Measurements from ENCODE around the gene AGPAT3.

Gene AGPAT3

DNA sequence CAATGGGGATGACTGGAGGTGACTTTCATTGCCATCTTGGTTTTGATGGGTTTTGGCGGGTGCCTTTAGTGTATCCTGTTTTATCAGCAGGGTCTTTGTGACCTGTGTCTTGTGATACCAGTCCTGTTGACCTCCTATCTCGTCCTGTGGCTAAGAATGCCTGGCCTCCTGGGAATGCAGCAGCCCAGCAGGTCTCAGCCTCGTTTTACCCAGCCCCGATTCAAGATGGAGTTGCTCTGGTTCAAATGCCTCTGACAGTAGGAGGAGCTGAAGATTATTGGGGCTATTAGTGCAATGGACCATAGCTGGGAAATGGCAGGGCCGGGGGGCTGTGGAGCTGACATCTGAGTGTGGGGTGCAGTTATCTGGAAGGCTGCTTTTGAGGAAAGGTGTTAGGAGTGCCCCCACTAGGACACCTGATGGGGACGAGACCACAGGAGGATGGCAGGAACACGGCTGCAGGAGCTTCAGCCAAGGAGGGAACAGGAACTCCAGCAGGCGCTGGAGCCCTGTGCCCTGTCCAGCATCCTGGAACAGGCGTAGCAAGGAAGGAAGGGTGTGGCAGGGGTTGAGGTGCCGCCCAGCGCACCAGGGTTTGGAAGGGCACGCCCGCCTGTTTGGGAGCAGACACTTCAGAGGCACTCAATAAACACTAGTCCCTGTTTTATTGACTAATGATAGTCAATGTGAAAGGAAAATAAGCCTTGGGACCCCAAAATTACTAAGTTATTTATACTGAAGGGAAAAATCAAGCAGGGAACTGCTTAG lies 15.3 kb upstream of the AGPAT3 start:
- no peaks in the 10 kb centered on the region for H3K4me1 ChIP-seq (ENCODE audit: control insufficient read depth, insufficient read depth, low read length)
- no peaks in the 10 kb centered on the region for H3K9me3 ChIP-seq (ENCODE audit: control insufficient read depth, insufficient read depth, low read length)
- no CpG with 5 or more reads among the region's 13 CpGs for WGBS (ENCODE audit: insufficient coverage, insufficient read length)
- H3K27me3 ChIP-seq (ENCODE audit: control insufficient read depth, insufficient read depth, low read length), result no peaks in the 10 kb centered on the region
- H3K27ac ChIP-seq (ENCODE audit: low read length), result no peak overlapping the region
- no peak overlapping the region for H3K4me3 ChIP-seq (ENCODE audit: low read length)
- DNase-seq (ENCODE audit: low read depth, low spot score), result no peak
- H3K36me3 ChIP-seq (ENCODE audit: control insufficient read depth, insufficient read depth, low read length), result no peaks in the 10 kb centered on the region

DNA sequence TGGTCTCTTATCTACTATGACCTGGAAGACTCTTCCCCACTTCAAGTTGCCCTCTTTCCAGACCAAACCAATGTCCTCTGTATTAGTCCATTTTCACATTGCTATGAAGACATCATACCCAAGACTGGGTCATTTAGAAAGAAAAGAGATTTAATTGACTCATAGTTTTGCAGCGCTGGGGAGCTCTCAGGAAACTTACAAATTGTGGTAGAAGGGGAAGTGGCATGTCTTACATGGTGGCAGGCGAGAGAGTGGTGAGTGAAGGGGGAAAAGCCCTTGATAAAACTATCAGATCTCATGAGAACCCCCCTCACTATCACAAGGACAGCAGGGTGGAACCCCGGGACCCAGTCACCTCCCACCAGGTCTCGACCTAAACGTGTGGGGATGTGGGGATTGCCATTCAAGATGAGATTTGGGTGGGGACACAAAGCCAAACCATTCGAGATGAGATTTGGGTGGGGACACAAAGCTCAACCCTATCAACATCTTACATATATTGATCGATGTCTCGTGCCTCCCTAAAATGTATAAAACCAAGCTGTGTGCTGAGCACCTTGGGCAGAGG lies 14.2 kb upstream of the AGPAT3 start:
- Histone ChIP-seq H3K4me1 (ENCODE audit: control insufficient read depth, insufficient read depth, low read length) (no peaks in the 10 kb centered on the region), H3K4me3 (ENCODE audit: low read length) (no peak overlapping the region), H3K27ac (ENCODE audit: low read length) (no peak overlapping the region), H3K36me3 (ENCODE audit: control insufficient read depth, insufficient read depth, low read length) (no peaks in the 10 kb centered on the region), H3K27me3 (ENCODE audit: control insufficient read depth, insufficient read depth, low read length) (no peaks in the 10 kb centered on the region), H3K9me3 (ENCODE audit: control insufficient read depth, insufficient read depth, low read length) (no peaks in the 10 kb centered on the region)
- WGBS (ENCODE audit: insufficient coverage, insufficient read length), result no CpG with 5 or more reads among the region's 8 CpGs
- no peak for DNase-seq (ENCODE audit: low read depth, low spot score)

DNA sequence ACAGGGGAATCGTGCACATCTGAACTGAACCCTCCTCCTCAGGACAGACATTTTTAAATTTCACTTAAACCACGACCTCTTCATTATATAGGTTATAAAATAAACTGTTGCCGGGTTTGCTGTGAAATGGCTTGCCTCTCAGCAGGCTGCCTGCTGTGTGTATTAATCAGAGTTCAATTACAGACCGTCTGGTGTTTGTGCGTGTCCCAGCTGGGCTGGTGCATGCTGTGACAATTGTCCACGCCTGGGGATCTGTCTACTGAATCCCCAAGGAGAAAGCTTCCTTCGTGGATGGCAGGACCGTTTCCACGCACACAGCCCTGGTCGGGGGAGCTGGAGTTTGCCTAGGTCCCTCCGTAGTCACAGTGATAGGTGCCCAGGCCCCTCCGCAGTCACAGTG lies 13.4 kb upstream of the AGPAT3 start:
- no peaks in the 10 kb centered on the region for H3K27me3 ChIP-seq (ENCODE audit: control insufficient read depth, insufficient read depth, low read length)
- no peak overlapping the region for H3K4me3 ChIP-seq (ENCODE audit: low read length)
- DNase-seq (ENCODE audit: low read depth, low spot score), result no peak
- H3K9me3 ChIP-seq (ENCODE audit: control insufficient read depth, insufficient read depth, low read length), result no peaks in the 10 kb centered on the region
- no peaks in the 10 kb centered on the region for H3K36me3 ChIP-seq (ENCODE audit: control insufficient read depth, insufficient read depth, low read length)
- H3K4me1 ChIP-seq (ENCODE audit: control insufficient read depth, insufficient read depth, low read length), result no peaks in the 10 kb centered on the region
- WGBS (ENCODE audit: insufficient coverage, insufficient read length), result no CpG with 5 or more reads among the region's 12 CpGs
- no peak overlapping the region for H3K27ac ChIP-seq (ENCODE audit: low read length)

DNA sequence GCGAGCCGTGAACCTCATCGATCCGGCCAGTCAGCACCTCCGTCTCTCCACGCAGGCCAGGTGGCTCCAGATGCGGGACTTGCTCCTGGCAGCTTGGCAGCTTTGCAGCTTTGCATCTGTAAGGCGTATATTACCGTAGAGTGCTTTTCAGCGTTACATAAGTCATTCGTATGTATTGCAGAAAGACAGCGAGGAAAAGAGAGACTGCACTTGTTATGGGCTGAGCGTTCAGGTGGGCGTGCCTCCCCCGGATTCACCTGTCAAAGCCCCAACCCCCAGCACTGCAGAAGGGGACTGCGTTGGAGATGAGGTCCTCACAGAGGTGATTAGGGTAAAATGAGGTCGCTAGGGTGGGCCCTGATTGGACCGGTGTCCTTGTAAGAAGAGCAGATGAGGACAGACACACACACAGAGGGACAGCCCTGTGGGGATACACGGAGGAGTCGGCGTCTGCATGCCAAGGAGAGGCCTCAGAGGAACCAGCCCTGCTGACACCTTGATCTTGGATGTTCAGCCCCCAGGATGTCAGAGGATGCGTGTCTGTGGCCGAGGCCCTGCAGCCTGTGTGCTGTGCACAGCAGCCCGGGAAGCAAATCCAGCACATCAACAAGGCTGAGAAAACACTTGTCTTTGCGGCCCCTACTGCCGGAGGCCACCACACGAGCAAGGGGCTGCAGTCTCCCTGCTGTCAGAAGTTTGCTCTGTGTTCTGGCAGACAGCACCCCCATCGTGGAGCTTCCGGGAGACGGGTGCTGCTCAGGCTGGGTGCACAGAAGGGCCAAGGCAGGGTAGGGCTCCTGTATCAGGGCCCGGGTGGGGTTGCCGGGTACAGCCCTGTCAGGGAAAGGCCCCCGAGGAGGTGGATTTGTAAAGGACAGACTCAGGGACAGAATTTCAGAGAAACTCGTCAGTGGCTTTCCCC lies 10.9 kb upstream of the AGPAT3 start:
- no peak overlapping the region for H3K4me3 ChIP-seq (ENCODE audit: low read length)
- H3K36me3 ChIP-seq (ENCODE audit: control insufficient read depth, insufficient read depth, low read length), result no peaks in the 10 kb centered on the region
- no peak overlapping the region for H3K27ac ChIP-seq (ENCODE audit: low read length)
- no peaks in the 10 kb centered on the region for H3K9me3 ChIP-seq (ENCODE audit: control insufficient read depth, insufficient read depth, low read length)
- WGBS (ENCODE audit: insufficient coverage, insufficient read length), result no CpG with 5 or more reads among the region's 34 CpGs
- no peaks in the 10 kb centered on the region; the same call in 1 of the 2 replicates for H3K4me1 ChIP-seq (ENCODE audit: control insufficient read depth, insufficient read depth, low read length)
- no peaks in the 10 kb centered on the region for H3K27me3 ChIP-seq (ENCODE audit: control insufficient read depth, insufficient read depth, low read length)
- no peak for DNase-seq (ENCODE audit: low read depth, low spot score)

DNA sequence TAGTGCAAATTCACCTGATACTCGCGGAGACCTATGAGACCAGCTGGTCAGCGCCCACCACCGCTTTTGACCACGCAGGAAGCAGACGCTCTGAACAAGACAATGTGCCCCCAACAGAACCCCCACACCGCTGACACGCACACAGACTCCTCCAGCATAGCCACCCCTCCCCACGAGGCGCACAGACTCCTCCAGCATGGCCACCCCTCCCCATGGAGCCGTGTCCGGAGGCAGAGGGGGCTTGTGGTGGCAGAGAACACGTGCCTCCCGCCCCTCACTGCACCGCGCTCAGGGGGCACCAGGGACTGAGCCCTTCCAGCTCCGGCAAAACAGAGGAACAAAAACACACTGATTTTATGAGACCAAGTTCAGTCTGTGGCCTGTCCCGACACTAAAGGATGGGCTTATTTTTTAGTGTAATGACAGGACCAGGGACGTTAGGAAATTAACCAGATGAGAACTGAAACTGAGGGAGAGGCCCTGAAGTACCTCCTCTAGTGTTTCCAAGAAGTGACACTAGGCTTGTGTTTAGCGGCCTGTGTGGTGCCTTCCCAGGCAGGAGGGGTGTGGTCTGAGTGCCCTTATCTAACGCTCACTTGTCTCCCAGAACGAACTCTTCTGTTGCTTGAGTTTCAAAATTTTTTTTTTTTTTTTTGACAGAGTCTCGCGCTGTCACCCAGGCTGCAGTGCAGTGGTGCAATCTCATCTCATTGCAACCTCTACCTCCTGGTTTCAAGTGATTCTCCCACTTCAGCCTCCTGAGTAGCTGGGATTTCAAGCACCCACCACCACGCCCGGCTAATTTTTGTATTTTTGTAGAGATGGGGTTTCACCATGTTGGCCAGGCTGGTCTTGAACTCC lies 10.0 kb upstream of the AGPAT3 start:
- peaks cover 1% of the 10 kb centered on the region; the same call in 1 of the 2 replicates for H3K4me1 ChIP-seq (ENCODE audit: control insufficient read depth, insufficient read depth, low read length)
- H3K36me3 ChIP-seq (ENCODE audit: control insufficient read depth, insufficient read depth, low read length), result no peaks in the 10 kb centered on the region
- H3K4me3 ChIP-seq (ENCODE audit: low read length), result no peak overlapping the region
- WGBS (ENCODE audit: insufficient coverage, insufficient read length), result no CpG with 5 or more reads among the region's 26 CpGs
- no peaks in the 10 kb centered on the region for H3K9me3 ChIP-seq (ENCODE audit: control insufficient read depth, insufficient read depth, low read length)
- H3K27ac ChIP-seq (ENCODE audit: low read length), result no peak overlapping the region
- H3K27me3 ChIP-seq (ENCODE audit: control insufficient read depth, insufficient read depth, low read length), result no peaks in the 10 kb centered on the region
- no peak for DNase-seq (ENCODE audit: low read depth, low spot score)

DNA sequence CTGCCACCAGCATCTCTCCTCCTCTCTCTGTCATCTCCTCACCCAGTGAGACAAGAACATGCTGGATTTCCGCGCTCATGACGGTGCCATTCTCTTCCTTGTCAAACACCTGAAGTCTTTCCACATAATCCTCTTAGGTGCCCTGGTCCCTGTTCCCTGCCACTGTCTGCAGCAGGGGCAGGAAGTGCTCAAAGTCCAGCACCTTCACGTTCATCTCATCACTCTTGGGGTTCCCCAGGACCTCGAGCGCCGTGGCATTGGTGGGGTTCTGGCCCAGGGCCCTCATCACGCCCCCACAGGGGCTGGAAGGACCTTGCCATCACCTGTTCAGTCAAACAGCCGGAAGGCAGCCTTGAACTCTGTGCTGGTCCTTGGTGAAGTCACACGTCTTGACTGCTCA lies 9.1 kb upstream of the AGPAT3 start:
- DNase-seq (ENCODE audit: low read depth, low spot score), result no peak
- H3K27ac ChIP-seq (ENCODE audit: low read length), result no peak overlapping the region
- H3K9me3 ChIP-seq (ENCODE audit: control insufficient read depth, insufficient read depth, low read length), result no peaks in the 10 kb centered on the region
- WGBS (ENCODE audit: insufficient coverage, insufficient read length), result no CpG with 5 or more reads among the region's 10 CpGs
- peaks cover 1% of the 10 kb centered on the region; the same call in 1 of the 2 replicates for H3K4me1 ChIP-seq (ENCODE audit: control insufficient read depth, insufficient read depth, low read length)
- no peaks in the 10 kb centered on the region for H3K36me3 ChIP-seq (ENCODE audit: control insufficient read depth, insufficient read depth, low read length)
- no peak overlapping the region for H3K4me3 ChIP-seq (ENCODE audit: low read length)
- no peaks in the 10 kb centered on the region for H3K27me3 ChIP-seq (ENCODE audit: control insufficient read depth, insufficient read depth, low read length)

DNA sequence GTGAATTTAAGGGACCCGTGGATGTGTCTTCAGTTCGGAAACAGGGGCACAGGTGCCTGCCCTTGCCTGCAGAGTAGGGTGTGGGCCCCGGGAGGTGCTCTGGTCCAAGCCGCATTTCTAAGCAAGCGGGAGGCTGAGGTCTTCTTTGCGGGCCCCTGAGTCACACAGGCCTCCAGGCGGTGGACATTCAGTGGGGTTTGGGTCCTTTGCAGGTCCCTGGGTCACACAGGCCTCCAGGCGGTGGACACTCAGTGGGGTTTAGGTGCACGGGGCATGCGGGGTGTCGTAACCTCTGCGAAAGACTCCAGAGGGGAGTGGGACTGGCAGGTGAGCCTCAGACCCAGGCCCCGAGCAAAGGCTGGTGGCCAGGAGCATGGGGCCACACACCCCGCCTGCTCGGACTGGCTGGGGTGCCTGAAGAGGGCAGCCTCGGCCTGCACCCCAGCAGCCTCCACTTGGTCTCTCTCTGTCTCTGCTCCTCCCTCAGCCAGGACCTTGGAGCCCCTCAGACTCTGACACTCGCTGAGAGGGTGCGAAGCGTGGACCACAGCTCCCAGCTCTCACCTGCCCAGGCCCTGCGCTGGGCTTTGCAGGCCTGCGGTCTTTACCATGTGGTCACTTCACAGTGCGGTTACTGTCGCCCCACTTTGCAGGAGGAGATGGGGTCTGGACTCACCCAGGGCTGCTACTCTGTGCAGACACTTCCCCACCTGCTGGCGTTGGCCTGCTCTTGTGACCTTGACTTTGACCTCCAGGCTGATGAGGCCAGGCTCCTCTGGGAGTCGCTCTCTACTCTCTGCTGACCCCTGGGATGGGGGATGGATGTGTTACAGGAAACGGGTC lies 6.0 kb upstream of the AGPAT3 start:
- no CpG with 5 or more reads among the region's 26 CpGs for WGBS (ENCODE audit: insufficient coverage, insufficient read length)

DNA sequence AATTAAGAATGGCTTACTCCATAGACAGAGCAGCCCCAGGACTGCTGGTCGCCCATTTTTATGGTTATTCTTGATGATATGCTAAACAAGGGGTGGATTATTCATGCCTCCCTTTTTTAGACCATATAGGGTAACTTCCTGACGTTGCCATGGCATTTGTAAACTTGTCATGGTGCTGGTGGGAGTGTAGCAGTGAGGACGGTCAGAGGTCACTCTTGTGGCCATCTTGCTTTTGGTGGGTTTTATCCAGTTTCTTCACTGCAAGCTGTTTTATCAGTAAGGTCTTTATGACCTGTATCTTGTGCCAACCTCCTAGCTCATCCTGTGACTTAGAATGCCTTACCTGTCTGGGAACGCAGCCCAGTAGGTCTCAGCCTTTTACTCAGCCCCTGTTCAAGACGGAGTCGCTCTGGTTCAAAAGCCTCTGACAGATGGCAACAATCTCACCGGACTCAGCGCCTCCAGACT lies 5.2 kb upstream of the AGPAT3 start:
- Histone ChIP-seq H3K27me3 (ENCODE audit: control insufficient read depth, insufficient read depth, low read length) (peaks cover 1% of the 10 kb centered on the region; the same call in 1 of the 2 replicates), H3K9me3 (ENCODE audit: control insufficient read depth, insufficient read depth, low read length) (no peaks in the 10 kb centered on the region), H3K4me3 (ENCODE audit: low read length) (no peak overlapping the region), H3K27ac (ENCODE audit: low read length) (no peak overlapping the region), H3K4me1 (ENCODE audit: control insufficient read depth, insufficient read depth, low read length) (peaks cover 1% of the 10 kb centered on the region; the same call in 1 of the 2 replicates), H3K36me3 (ENCODE audit: control insufficient read depth, insufficient read depth, low read length) (no peaks in the 10 kb centered on the region)
- no CpG with 5 or more reads among the region's 8 CpGs for WGBS (ENCODE audit: insufficient coverage, insufficient read length)
- DNase-seq (ENCODE audit: low read depth, low spot score), result no peak

More for the DNA sequence above, 6.0 kb upstream of the AGPAT3 start:
- no peaks in the 10 kb centered on the region for H3K36me3 ChIP-seq (ENCODE audit: control insufficient read depth, insufficient read depth, low read length)
- H3K9me3 ChIP-seq (ENCODE audit: control insufficient read depth, insufficient read depth, low read length), result no peaks in the 10 kb centered on the region
- H3K4me3 ChIP-seq (ENCODE audit: low read length), result no peak overlapping the region
- DNase-seq (ENCODE audit: low read depth, low spot score), result no peak
- peaks cover 1% of the 10 kb centered on the region; the same call in 1 of the 2 replicates for H3K4me1 ChIP-seq (ENCODE audit: control insufficient read depth, insufficient read depth, low read length)
- peaks cover 1% of the 10 kb centered on the region; the same call in 1 of the 2 replicates for H3K27me3 ChIP-seq (ENCODE audit: control insufficient read depth, insufficient read depth, low read length)
- no peak overlapping the region for H3K27ac ChIP-seq (ENCODE audit: low read length)

DNA sequence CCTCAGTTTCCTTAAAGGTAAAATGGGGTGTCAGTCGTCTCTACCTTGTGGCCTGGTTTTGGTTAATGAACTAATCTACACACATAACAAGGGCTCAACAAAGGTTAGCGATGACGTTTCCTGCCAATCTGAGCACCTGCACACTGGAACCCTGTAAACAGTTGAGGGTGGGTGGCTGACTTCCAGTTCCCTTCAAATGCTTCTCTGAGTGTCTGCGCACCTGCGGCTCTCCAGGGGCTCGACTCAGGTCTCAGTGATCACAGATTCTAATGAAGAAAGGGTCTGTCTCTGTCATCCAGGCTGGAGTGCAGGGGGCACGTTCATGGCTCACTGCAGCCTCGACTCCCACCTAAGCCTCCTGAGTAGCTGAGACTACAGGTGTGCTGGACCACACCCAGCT lies 3.3 kb upstream of the AGPAT3 start:
- H3K9me3 ChIP-seq (ENCODE audit: control insufficient read depth, insufficient read depth, low read length), result no peaks in the 10 kb centered on the region
- H3K36me3 ChIP-seq (ENCODE audit: control insufficient read depth, insufficient read depth, low read length), result no peaks in the 10 kb centered on the region
- WGBS (ENCODE audit: insufficient coverage, insufficient read length), result no CpG with 5 or more reads among the region's 8 CpGs
- peaks cover 1% of the 10 kb centered on the region; the same call in 1 of the 2 replicates for H3K27me3 ChIP-seq (ENCODE audit: control insufficient read depth, insufficient read depth, low read length)
- DNase-seq (ENCODE audit: low read depth, low spot score), result no peak
- H3K27ac ChIP-seq (ENCODE audit: low read length), result no peak overlapping the region
- H3K4me1 ChIP-seq (ENCODE audit: control insufficient read depth, insufficient read depth, low read length), result peaks cover 1% of the 10 kb centered on the region; the same call in 1 of the 2 replicates
- H3K4me3 ChIP-seq (ENCODE audit: low read length), result no peak overlapping the region
